RWPE1 (cell line): ENCODE data around the gene TMEM121.

ENCODE experiments used
- CTCF ChIA-PET: fragments of 350-600 bp; sonication (Branson Sonifier 250); formaldehyde crosslinking; extraction: SDS; loops from one replicate; lab custom pipeline; 2021; lab: Yijun Ruan, JAX
- POLR2A ChIA-PET: fragments of 400-600 bp; formaldehyde crosslinking; extraction: SDS; loops from one replicate; lab custom pipeline; 2020; ENCODE audit warnings: antibody characterized with exemption; ENCODE audit not compliant: low non-redundant PET; lab: Yijun Ruan, JAX
- DNase-seq: peaks from one replicate; pipeline ENCODE4 v3.0.0; 2012; ENCODE audit warnings: low spot score
- H3K27ac ChIP-seq: fragments of 450-650 bp; 2 replicates; pipeline ENCODE4 v1.5.1; 2017
- CTCF ChIP-seq: fragments of 450-650 bp; conservative IDR thresholded peaks from 2 replicates; pipeline ENCODE4 v1.5.1; 2017; ENCODE audit warnings: low read depth, mild to moderate bottlenecking

The TMEM121 gene

GRCh38 chr14:105487986-105488777 lies 38.2 kb upstream of the TMEM121 start:
- ChIA-PET CTCF (interaction anchor here (0.6 to 2.1 kb wide), 3 partner anchors 16 to 187 kb away, joined by 3 to 19 read pairs (median 3); partner anchors contain the start of gene BRF1), POLR2A (no interaction called here)
- peak overlapping the region; percentile 100 for H3K27ac ChIP-seq
- TF ChIP-seq CTCF = no peak
- DNase-seq = no peak

- TF ChIP-seq CTCF = no peak
- CTCF ChIA-PET = interaction anchor here (0.6 to 2.1 kb wide), 12 partner anchors 8 to 188 kb away, joined by 3 to 24 read pairs (median 4); partner anchors contain the start of gene BRF1
- POLR2A ChIA-PET = interaction anchor here (0.6 kb wide), 1 partner anchor 77 kb away, joined by 7 read pairs; no protein-coding TSS in a partner anchor
- H3K27ac ChIP-seq = peak overlapping the region; percentile 100
- DNase-seq = no peak
Observed at GRCh38 chr14:105488781-105489541, 37.4 kb upstream of the TMEM121 start.

GRCh38 chr14:105489542-105490266 lies 36.7 kb upstream of the TMEM121 start:
- ChIA-PET CTCF (interaction anchor here (0.5 to 2.1 kb wide), 25 partner anchors 8 to 400 kb away, joined by 3 to 24 read pairs (median 3); partner anchors contain the start of gene BRF1), POLR2A (interaction anchor here (0.6 kb wide), 1 partner anchor 77 kb away, joined by 7 read pairs; no protein-coding TSS in a partner anchor)
- peak; percentile 75 for DNase-seq
- H3K27ac ChIP-seq = peak overlapping the region; percentile 100
- TF ChIP-seq CTCF = peak; percentile 63

- no peak for DNase-seq
- ChIA-PET CTCF (interaction anchor here (0.5 to 2.1 kb wide), 23 partner anchors 9 to 400 kb away, joined by 3 to 24 read pairs (median 3); no protein-coding TSS in a partner anchor), POLR2A (no interaction called here)
- TF ChIP-seq CTCF = no peak
- H3K27ac ChIP-seq = peak overlapping the region; percentile 100
Observed at GRCh38 chr14:105490267-105490571, 36.2 kb upstream of the TMEM121 start.

- peak; percentile 93 for TF ChIP-seq CTCF
- ChIA-PET CTCF (interaction anchor here (0.5 to 2.1 kb wide), 21 partner anchors 9 to 401 kb away, joined by 3 to 24 read pairs (median 4); no protein-coding TSS in a partner anchor), POLR2A (no interaction called here)
- peak; percentile 98 for DNase-seq
- H3K27ac ChIP-seq = peak within 1 kb of the TSS; percentile 100
Observed at GRCh38 chr14:105490572-105491365, 35.6 kb upstream of the TMEM121 start, which contains the start of gene TEDC1. Gene TEDC1 (plus strand): TSS chr14:105491246. CDS start chr14:105491376, 130 bp downstream.
